IPS-18a (cell line): ENCODE results near the gene GAS7.

ENCODE experiments used
- H3K27ac ChIP-seq: one replicate; pipeline ENCODE4 v1.5.1; 2013; ENCODE audit warnings: low read length
- H3K27me3 ChIP-seq: one replicate; pipeline ENCODE4 v1.6.1; 2013; ENCODE audit warnings: mild to moderate bottlenecking, low read length; ENCODE audit not compliant: control insufficient read depth, insufficient read depth
- H3K36me3 ChIP-seq: one replicate; pipeline ENCODE4 v1.6.1; 2013; ENCODE audit warnings: low read depth, low read length; ENCODE audit not compliant: control insufficient read depth
- H3K4me1 ChIP-seq: one replicate; pipeline ENCODE4 v1.6.1; 2013; ENCODE audit warnings: low read depth, low read length; ENCODE audit not compliant: control insufficient read depth
- H3K4me3 ChIP-seq: one replicate; pipeline ENCODE4 v1.5.1; 2013; ENCODE audit warnings: low read length
- H3K9ac ChIP-seq: one replicate; pipeline ENCODE4 v1.6.1; 2013; ENCODE audit warnings: mild to moderate bottlenecking, low read length, moderate library complexity
- H3K9me3 ChIP-seq: one replicate; pipeline ENCODE4 v1.6.1; 2013; ENCODE audit warnings: low read depth, low read length; ENCODE audit not compliant: control insufficient read depth

The GAS7 gene

DNA sequence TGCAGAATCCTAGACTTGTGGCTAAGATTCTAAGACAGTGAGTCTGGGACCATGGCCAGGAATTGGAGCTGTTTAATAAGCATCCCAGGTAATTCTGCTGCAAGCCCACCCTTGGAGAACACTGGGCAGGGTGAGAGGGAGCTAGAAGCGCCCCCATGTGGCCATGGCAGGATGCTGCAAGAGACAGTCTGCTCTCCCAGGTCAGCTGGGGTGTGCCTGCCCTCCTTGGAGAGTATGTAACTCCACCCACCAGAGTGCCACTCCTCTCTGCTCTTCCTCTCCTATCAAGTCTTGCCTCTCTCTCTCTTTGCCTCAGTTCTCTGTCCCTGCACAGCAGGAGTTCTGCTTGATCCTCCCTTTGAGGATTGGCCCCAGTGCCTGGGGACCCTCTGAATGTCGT is 308.3 kb downstream of the GAS7 start:
- Histone ChIP-seq H3K36me3 (no peaks in the 10 kb centered on the region), H3K9ac (no peak overlapping the region), H3K27me3 (no peaks in the 10 kb centered on the region), H3K4me3 (no peak overlapping the region), H3K4me1 (no peaks in the 10 kb centered on the region), H3K27ac (no peak overlapping the region), H3K9me3 (no peaks in the 10 kb centered on the region)

DNA sequence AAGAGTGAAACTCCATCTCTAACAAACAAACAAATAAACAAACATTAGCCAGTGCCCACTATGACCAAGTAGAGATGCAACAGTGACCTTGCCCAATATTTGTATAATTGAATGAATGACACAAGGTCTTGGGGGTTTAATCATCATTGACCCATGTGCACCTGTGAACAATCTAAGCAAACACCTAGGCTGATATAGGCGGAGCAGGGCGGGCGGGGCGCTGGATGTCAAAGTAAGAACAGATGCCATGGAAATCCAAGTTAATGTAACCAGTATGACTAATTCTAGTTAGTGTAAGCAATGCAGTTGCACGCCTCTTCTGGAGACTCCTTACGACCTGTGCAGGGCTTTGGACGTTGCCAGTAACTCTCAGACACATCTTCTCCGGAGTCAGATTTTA is 310.9 kb downstream of the GAS7 start:
- no peaks in the 10 kb centered on the region for H3K36me3 ChIP-seq

DNA sequence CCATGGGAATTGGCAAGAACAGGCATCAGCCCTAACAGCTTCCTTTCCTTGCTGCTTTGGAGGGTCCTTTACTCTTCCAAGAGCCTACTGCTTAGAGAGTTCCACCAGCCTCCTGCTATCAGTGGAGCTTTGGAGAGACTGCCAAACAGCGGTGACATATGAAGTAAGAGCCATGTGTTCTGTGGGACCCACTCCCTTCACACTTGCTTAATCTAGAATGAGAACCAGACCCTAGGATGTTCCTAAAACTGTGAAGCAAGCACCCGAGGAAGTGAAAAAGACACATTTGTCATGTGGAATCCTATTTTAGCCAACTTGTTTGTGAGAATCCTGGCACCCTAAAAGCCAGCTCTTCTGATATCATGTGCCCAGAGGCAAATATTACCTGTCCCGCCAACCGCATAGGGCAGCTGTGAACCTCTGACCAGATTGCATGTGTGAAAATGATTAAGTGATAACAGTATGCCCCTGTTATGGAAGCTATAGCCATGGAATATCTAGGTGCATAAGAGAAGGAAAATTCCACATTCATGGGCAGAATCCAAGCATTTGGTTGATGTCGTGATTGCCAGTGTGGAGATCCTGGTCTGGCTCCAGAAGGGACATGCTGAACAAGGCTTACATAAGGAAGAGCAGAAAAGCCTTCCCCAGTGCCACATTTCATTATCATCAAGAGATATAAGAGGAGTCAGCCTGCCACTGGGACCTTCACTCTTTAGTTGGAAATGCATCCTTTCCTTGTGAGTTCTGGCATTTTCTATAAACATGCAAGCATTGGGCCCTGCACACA is 312.1 kb downstream of the GAS7 start:
- Histone ChIP-seq H3K9ac (no peak overlapping the region), H3K9me3 (peaks cover 12% of the 10 kb centered on the region), H3K4me1 (no peaks in the 10 kb centered on the region), H3K4me3 (no peak overlapping the region), H3K27ac (no peak overlapping the region), H3K27me3 (no peaks in the 10 kb centered on the region), H3K36me3 (no peaks in the 10 kb centered on the region)

More for the DNA sequence above, 310.9 kb downstream of the GAS7 start:
- Histone ChIP-seq H3K27ac (no peak overlapping the region), H3K9ac (no peak overlapping the region), H3K27me3 (no peaks in the 10 kb centered on the region), H3K4me3 (no peak overlapping the region), H3K9me3 (peaks cover 10% of the 10 kb centered on the region), H3K4me1 (no peaks in the 10 kb centered on the region)

DNA sequence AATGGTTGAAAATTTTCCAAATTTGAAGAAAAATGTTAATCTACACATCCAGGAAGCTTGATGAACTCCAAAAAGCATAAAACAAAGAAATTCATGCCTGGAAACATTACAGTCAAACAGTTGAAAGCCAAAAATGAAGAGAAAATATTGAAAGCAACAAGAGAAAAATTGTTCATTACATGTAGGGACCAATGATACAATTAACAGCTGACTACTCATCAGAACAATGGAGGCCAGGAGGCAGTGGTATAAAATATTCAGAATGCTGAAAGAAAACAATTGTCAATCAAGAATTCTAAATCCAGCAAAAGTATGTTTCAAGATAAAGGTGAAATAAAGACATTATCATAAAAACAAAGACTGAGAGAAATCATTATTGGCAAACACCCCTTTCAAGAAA is 315.0 kb downstream of the GAS7 start:
- Histone ChIP-seq H3K27ac (no peak overlapping the region), H3K9ac (no peak overlapping the region), H3K27me3 (no peaks in the 10 kb centered on the region), H3K4me3 (no peak overlapping the region), H3K4me1 (no peaks in the 10 kb centered on the region), H3K9me3 (peaks cover 12% of the 10 kb centered on the region), H3K36me3 (no peaks in the 10 kb centered on the region)

DNA sequence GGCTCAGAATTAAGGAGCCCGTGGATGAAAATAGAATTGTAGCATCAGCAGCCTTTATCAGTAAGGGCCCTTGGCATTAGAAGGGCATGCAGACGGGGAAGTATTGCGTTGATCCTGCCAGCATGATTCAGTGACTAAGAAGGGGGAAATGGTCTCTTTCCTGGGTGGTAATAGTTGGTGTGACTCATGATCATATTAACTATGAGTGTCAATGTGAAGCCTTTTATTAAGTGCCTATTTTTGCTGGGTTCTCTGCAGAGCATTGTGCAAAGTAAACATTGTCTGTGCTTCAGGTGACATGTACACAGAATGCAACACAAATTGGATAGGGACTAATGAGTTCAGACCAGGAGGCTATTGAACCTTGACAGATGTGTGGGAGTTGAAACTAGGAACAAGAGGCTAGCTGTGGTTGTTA is 317.8 kb downstream of the GAS7 start:
- Histone ChIP-seq H3K4me3 (no peak overlapping the region), H3K36me3 (no peaks in the 10 kb centered on the region), H3K4me1 (peaks cover 2% of the 10 kb centered on the region), H3K9ac (no peak overlapping the region), H3K27ac (no peak overlapping the region), H3K9me3 (peaks cover 12% of the 10 kb centered on the region), H3K27me3 (no peaks in the 10 kb centered on the region)

DNA sequence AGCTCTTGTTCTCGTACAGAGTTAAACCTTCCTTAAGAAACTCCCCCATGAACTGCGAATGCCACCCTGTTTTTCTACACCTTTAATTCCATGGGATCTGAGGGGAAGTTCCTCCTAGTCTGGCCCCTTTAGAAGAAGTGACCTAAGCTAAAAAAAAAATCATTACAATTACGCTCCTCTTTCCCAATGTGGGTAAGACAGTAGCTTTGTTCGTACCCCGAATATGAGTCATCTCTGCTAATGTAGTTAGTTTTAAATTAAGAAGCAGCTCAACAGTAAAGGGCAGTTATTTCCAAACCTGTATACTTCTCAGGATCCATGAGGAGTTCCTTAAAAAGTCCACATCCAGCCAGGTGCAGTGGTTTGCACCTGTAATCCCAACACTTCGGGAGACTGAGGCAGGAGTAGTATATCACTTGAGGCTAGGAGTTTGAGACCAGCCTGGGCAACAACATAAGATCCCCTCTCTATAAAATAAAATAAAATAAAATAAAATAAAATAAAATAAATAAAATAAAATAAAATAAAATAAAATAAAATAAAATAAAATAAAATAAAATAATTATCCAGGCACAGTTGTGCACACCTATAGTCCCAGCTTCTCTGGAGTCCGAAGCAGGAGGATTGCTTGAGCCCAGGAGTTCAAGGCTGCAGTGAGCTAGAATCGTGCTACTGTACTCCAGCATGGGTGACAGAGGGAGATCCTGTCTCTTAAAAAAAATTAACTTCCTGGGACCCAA is 319.4 kb downstream of the GAS7 start:
- Histone ChIP-seq H3K27me3 (no peaks in the 10 kb centered on the region), H3K4me1 (peaks cover 10% of the 10 kb centered on the region), H3K9ac (no peak overlapping the region), H3K9me3 (peaks cover 12% of the 10 kb centered on the region), H3K4me3 (no peak overlapping the region), H3K36me3 (no peaks in the 10 kb centered on the region), H3K27ac (no peak overlapping the region)

DNA sequence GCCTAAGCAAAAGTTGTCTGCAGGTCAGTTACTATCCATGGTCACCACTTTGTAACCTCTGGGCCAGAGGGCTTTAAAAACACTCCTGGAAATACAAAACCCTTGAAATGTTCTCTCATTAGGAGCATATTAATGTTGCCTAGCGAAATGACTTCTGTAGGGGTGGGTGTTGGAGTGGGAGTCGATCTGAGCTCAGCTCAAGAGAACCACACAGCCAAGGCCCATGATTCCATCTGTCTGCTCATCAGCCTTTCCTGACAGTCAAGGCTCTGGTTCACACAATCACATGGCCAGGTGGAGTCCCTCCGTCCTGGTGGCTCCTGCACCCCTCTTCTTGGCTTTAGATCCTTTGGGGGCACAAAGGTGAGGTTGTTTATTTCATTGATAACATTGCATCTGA is 320.1 kb downstream of the GAS7 start:
- no peaks in the 10 kb centered on the region for H3K27me3 ChIP-seq
- no peak overlapping the region for H3K4me3 ChIP-seq
- H3K9ac ChIP-seq, result no peak overlapping the region
- no peaks in the 10 kb centered on the region for H3K36me3 ChIP-seq
- no peak overlapping the region for H3K27ac ChIP-seq
- peaks cover 10% of the 10 kb centered on the region for H3K4me1 ChIP-seq
- peaks cover 9% of the 10 kb centered on the region for H3K9me3 ChIP-seq

DNA sequence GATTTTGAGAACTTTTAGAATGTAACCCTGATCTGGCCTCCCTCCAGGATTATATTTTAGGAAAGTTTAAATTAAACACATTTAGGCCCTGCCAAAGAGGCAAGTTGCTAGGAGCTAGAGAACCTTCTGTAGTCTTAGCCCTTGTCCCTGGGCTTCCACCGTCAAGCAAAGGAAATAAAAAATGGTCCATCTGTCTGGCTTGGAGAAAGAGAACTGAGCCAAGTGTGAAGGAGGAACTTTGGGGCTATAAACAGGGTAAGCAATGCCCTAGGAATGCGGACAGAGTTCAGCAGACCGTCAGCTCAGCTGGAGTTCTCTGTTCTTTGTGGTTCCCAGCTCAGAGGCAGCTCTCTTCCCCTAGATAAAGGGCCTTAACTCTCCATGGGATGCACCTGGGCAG is 323.0 kb downstream of the GAS7 start:
- Histone ChIP-seq H3K4me1 (peaks cover 10% of the 10 kb centered on the region), H3K9ac (no peak overlapping the region), H3K27ac (no peak overlapping the region), H3K27me3 (no peaks in the 10 kb centered on the region), H3K36me3 (no peaks in the 10 kb centered on the region), H3K4me3 (no peak overlapping the region), H3K9me3 (no peaks in the 10 kb centered on the region)

DNA sequence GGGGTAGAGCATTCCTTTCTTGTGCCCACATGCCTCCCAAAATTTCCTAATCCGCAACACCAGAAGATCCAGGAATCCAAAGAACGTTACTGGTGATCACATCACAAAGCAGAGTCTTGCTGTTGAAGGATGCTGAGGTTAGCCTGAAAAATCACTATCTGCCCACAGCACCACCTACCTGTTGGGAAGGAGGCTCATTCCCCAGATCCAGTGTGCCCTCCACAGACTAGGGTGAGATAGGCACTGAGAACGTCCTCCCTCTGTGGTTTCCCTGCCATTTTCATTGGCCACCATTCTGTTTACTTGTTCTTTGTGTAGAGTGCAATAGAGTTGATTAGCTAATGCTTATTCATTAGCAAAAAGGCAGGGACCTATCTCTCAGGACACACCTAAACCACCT is 323.7 kb downstream of the GAS7 start:
- Histone ChIP-seq H3K27me3 (no peaks in the 10 kb centered on the region), H3K4me3 (no peak overlapping the region), H3K9ac (no peak overlapping the region), H3K36me3 (no peaks in the 10 kb centered on the region), H3K27ac (no peak overlapping the region), H3K4me1 (peaks cover 10% of the 10 kb centered on the region), H3K9me3 (no peaks in the 10 kb centered on the region)

DNA sequence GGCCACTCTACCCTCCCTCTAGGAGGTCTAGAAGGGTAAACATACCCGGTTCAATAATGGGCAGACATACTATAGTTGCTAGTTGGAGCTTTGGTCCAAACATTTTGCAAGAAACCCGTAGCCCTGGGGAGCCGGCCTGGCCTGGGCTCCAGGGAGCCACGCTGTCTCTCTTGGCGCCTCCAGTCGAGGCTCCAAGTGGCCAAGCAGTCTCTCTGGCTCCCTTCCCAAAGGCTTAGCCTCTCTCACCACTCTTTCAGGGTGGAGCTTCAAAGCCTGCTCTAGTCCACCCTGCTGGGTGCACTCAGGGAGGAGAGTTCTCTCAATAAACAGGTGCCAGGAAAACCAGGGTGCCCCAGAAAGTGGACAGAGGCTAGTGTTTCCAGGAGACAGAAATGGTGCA is 325.6 kb downstream of the GAS7 start:
- H3K27me3 ChIP-seq, result no peaks in the 10 kb centered on the region
- H3K36me3 ChIP-seq, result no peaks in the 10 kb centered on the region
- H3K27ac ChIP-seq, result no peak overlapping the region
- H3K9me3 ChIP-seq, result no peaks in the 10 kb centered on the region
- peaks cover 10% of the 10 kb centered on the region for H3K4me1 ChIP-seq
- H3K4me3 ChIP-seq, result no peak overlapping the region
- no peak overlapping the region for H3K9ac ChIP-seq

DNA sequence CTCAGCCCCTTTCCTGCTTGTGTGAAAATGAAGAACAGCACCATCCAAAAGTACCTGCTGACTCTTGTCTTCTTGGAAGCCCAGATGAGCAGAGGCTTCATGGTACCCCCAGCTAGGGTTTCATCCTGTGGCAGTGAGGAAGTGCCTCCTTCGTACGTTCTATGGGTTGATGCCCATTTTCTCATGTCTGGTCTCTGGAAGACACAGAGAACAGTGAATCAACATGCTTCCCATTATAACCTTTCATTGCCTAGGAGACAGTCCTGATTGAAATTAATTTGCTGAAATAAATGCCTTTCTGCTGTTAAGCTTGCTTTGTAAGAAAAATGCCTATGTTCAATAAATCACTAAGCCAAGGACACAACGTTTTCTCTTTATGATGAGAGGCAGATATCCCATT is 329.9 kb downstream of the GAS7 start:
- Histone ChIP-seq H3K27ac (no peak overlapping the region), H3K36me3 (no peaks in the 10 kb centered on the region), H3K9me3 (no peaks in the 10 kb centered on the region), H3K4me3 (no peak overlapping the region), H3K4me1 (no peaks in the 10 kb centered on the region), H3K27me3 (no peaks in the 10 kb centered on the region), H3K9ac (no peak overlapping the region)

DNA sequence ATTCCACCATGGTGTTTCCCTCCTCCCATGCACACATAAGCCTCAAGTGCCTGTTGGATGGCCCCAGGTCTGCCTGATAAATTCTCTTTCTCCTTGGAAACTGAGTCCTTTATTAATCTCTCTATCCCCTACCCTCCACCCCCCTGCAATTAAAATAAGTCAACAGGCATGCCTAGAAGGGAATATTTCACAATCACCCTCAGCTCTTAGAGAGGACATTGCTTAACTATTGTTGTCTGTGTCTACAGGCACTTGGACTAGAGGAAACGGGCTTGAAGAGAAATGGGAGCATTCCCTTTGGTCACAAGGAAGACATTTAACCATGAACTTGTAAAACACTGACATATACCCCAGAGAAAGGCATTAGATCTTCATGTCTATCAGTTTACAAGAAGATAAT is 332.8 kb downstream of the GAS7 start:
- H3K9ac ChIP-seq, result no peak overlapping the region
- H3K4me1 ChIP-seq, result no peaks in the 10 kb centered on the region
- H3K4me3 ChIP-seq, result no peak overlapping the region
- no peaks in the 10 kb centered on the region for H3K9me3 ChIP-seq
- H3K27ac ChIP-seq, result no peak overlapping the region
- H3K27me3 ChIP-seq, result no peaks in the 10 kb centered on the region
- H3K36me3 ChIP-seq, result no peaks in the 10 kb centered on the region
